MM.1S (cell line): ENCODE data around the gene CACNA1D.

Experiments used
- DNase-seq: peaks from one replicate; pipeline ENCODE4 v3.0.0-alpha.2; 2015
- H2AFZ ChIP-seq: fragments of 300-600 bp; sonication (generic); 2 replicates; pipeline ENCODE4 v1.6.0; 2016; ENCODE audit warnings: antibody characterized with exemption, low read length
- H3F3A ChIP-seq: fragments of 300-600 bp; sonication (generic); 2 replicates; pipeline ENCODE4 v1.6.1; 2016; ENCODE audit warnings: mild to moderate bottlenecking, antibody characterized with exemption, low read length, moderate library complexity, mixed read lengths; ENCODE audit not compliant: insufficient read depth
- H3K27ac ChIP-seq: fragments of 300-600 bp; sonication (generic); 2 replicates; pipeline ENCODE4 v1.5.1; 2016; ENCODE audit warnings: mild to moderate bottlenecking, low read length
- H3K27me3 ChIP-seq: fragments of 300-600 bp; sonication (generic); replicated peaks from 2 replicates; pipeline ENCODE4 v1.6.0; 2016; ENCODE audit warnings: low read length; ENCODE audit not compliant: insufficient read depth
- H3K36me3 ChIP-seq: fragments of 300-600 bp; sonication (generic); replicated peaks from 2 replicates; pipeline ENCODE4 v1.6.1; 2016; ENCODE audit warnings: mild to moderate bottlenecking, low read length, mixed read lengths; ENCODE audit not compliant: insufficient read depth
- H3K4me1 ChIP-seq: fragments of 300-600 bp; sonication (generic); 2 replicates; pipeline ENCODE4 v1.6.1; 2016; ENCODE audit warnings: low read length, mixed read lengths
- H3K4me2 ChIP-seq: fragments of 300-600 bp; sonication (generic); 2 replicates; pipeline ENCODE4 v1.6.0; 2016; ENCODE audit warnings: low read depth, low read length
- H3K4me3 ChIP-seq: fragments of 300-600 bp; sonication (generic); 2 replicates; pipeline ENCODE4 v1.5.1; 2016; ENCODE audit warnings: low read length, mixed read lengths
- H3K79me2 ChIP-seq: fragments of 300-600 bp; sonication (generic); 2 replicates; pipeline ENCODE4 v1.6.1; 2016; ENCODE audit warnings: mixed run types, low read length, mixed read lengths
- H3K9ac ChIP-seq: fragments of 300-600 bp; sonication (generic); 2 replicates; pipeline ENCODE4 v1.6.1; 2016; ENCODE audit warnings: low read length, mixed read lengths
- H3K9me2 ChIP-seq: fragments of 300-600 bp; sonication (generic); replicated peaks from 2 replicates; pipeline ENCODE4 v1.6.1; 2016; ENCODE audit warnings: mild to moderate bottlenecking, low read length, mixed read lengths; ENCODE audit not compliant: insufficient read depth
- H3K9me3 ChIP-seq: fragments of 300-600 bp; sonication (generic); replicated peaks from 2 replicates; pipeline ENCODE4 v1.6.1; 2016; ENCODE audit warnings: mild to moderate bottlenecking, low read length, mixed read lengths; ENCODE audit not compliant: insufficient read depth
- H4K20me1 ChIP-seq: fragments of 300-600 bp; sonication (generic); 2 replicates; pipeline ENCODE4 v1.6.1; 2016; ENCODE audit warnings: mild to moderate bottlenecking, low read length, moderate library complexity, mixed read lengths; ENCODE audit not compliant: insufficient read depth
- CTCF ChIP-seq: fragments of 300-600 bp; sonication (generic); IDR thresholded peaks from 2 replicates; pipeline ENCODE4 v1.5.1; 2016; ENCODE audit warnings: antibody characterized with exemption, low read length, mixed read lengths
- EZH2 ChIP-seq: fragments of 300-600 bp; sonication (generic); optimal IDR thresholded peaks from 2 replicates; pipeline ENCODE3; 2017; ENCODE audit warnings: low read depth, mild to moderate bottlenecking, antibody characterized with exemption, low read length, mixed read lengths
- EZH2phosphoT487 ChIP-seq: fragments of 300-600 bp; sonication (generic); IDR thresholded peaks from 2 replicates; pipeline ENCODE4 v1.6.1; 2018; ENCODE audit warnings: antibody characterized with exemption, low read length

Gene CACNA1D

GRCh38 chr3:53815067-53815466, 320.7 kb downstream of the CACNA1D start:
- no peaks in the 10 kb centered on the region for H3K36me3 ChIP-seq
- no peaks in the 10 kb centered on the region for H3K4me1 ChIP-seq
- no peak overlapping the region for H3K4me3 ChIP-seq
- no peak overlapping the region for H3K27ac ChIP-seq
- DNase-seq: no peak
- no peak overlapping the region for H3K4me2 ChIP-seq
- no peak for TF ChIP-seq EZH2
- TF ChIP-seq CTCF: no peak
- no peak for TF ChIP-seq EZH2phosphoT487
- no peaks in the 10 kb centered on the region for H3F3A ChIP-seq
- no peak overlapping the region for H3K9ac ChIP-seq
- H2AFZ ChIP-seq: no peak overlapping the region
- no peaks in the 10 kb centered on the region for H3K27me3 ChIP-seq
- H3K9me3 ChIP-seq: no peaks in the 10 kb centered on the region
- no peaks in the 10 kb centered on the region for H3K79me2 ChIP-seq
- H4K20me1 ChIP-seq: no peaks in the 10 kb centered on the region
- H3K9me2 ChIP-seq: no peaks in the 10 kb centered on the region

- no peak overlapping the region for H3K4me2 ChIP-seq
- no peak overlapping the region for H3K9ac ChIP-seq
- no peaks in the 10 kb centered on the region for H3K4me1 ChIP-seq
- H3K27ac ChIP-seq: no peak overlapping the region
- H3K79me2 ChIP-seq: no peaks in the 10 kb centered on the region
- H3F3A ChIP-seq: no peaks in the 10 kb centered on the region
- H3K27me3 ChIP-seq: no peaks in the 10 kb centered on the region
- no peak overlapping the region for H2AFZ ChIP-seq
- no peak for DNase-seq
- no peak overlapping the region for H3K4me3 ChIP-seq
- no peaks in the 10 kb centered on the region for H3K36me3 ChIP-seq
- TF ChIP-seq EZH2phosphoT487: no peak
- no peak for TF ChIP-seq CTCF
- TF ChIP-seq EZH2: no peak
- H3K9me2 ChIP-seq: no peaks in the 10 kb centered on the region
- H3K9me3 ChIP-seq: no peaks in the 10 kb centered on the region
- no peaks in the 10 kb centered on the region for H4K20me1 ChIP-seq
Measured at GRCh38 chr3:53815651-53816050, 321.2 kb downstream of the CACNA1D start.

GRCh38 chr3:53816425-53816824, 322.0 kb downstream of the CACNA1D start:
- no peaks in the 10 kb centered on the region for H3K36me3 ChIP-seq
- no peak for DNase-seq

More at GRCh38 chr3:53816425-53816824, 322.0 kb downstream of the CACNA1D start:
- H3K9ac ChIP-seq: no peak overlapping the region
- no peak for TF ChIP-seq EZH2
- TF ChIP-seq EZH2phosphoT487: no peak
- no peak for TF ChIP-seq CTCF
- no peaks in the 10 kb centered on the region for H3K27me3 ChIP-seq
- H4K20me1 ChIP-seq: no peaks in the 10 kb centered on the region
- no peaks in the 10 kb centered on the region for H3K9me3 ChIP-seq
- no peaks in the 10 kb centered on the region for H3K9me2 ChIP-seq
- no peak overlapping the region for H2AFZ ChIP-seq
- no peak overlapping the region for H3K4me2 ChIP-seq
- no peak overlapping the region for H3K27ac ChIP-seq
- H3F3A ChIP-seq: no peaks in the 10 kb centered on the region
- no peaks in the 10 kb centered on the region for H3K4me1 ChIP-seq
- no peaks in the 10 kb centered on the region for H3K79me2 ChIP-seq
- H3K4me3 ChIP-seq: no peak overlapping the region
